Measurements from ENCODE around the gene LCE3A.
"Not testable (repeated sequence)": the region's sequence is repeated elsewhere in the genome, so short reads cannot be mapped to it uniquely, and the experiment has no call there.

LCE3A gene

GRCh38 chr1:152622803-152623202 is at the start of gene LCE3A:
TSS of gene LCE3A (minus strand) at chr1:152623103. CDS start at chr1:152623103, 0 bp downstream.
- no peak for DNase-seq

GRCh38 chr1:152667648-152668047 is 44.7 kb upstream of the LCE3A start:
- DNase-seq = no peak

GRCh38 chr1:152666171-152666570 is 43.3 kb upstream of the LCE3A start:
- DNase-seq = not testable (repeated sequence)

GRCh38 chr1:152663098-152663497 is 40.2 kb upstream of the LCE3A start, which contains the start of gene LCE2D:
TSS of gene LCE2D (plus strand) at chr1:152663380. CDS start at chr1:152664106, 726 bp downstream.
- no peak for DNase-seq

- no peak for DNase-seq
These were observed 35.7 kb upstream of the LCE3A start for GRCh38 chr1:152658649-152659048.

- DNase-seq = no peak
These were observed 34.8 kb upstream of the LCE3A start for GRCh38 chr1:152657677-152658076.

GRCh38 chr1:152656459-152656858 is 33.6 kb upstream of the LCE3A start:
- no peak for DNase-seq

- peak; percentile 18 for DNase-seq
These were observed 31.2 kb upstream of the LCE3A start for GRCh38 chr1:152654110-152654509.

- DNase-seq = no peak
These were observed 23.8 kb upstream of the LCE3A start for GRCh38 chr1:152646656-152647055.

GRCh38 chr1:152645146-152645545 is 22.2 kb upstream of the LCE3A start:
- DNase-seq = no peak

GRCh38 chr1:152643945-152644344 is 21.0 kb upstream of the LCE3A start:
- DNase-seq = no peak

GRCh38 chr1:152640351-152640750 is 17.4 kb upstream of the LCE3A start:
- no peak for DNase-seq

GRCh38 chr1:152630596-152630995 is 7.7 kb upstream of the LCE3A start:
- no peak for DNase-seq

GRCh38 chr1:152626744-152627143 is 3.8 kb upstream of the LCE3A start:
- no peak for DNase-seq

- no peak for DNase-seq
These were observed 421 bp upstream of the LCE3A start for GRCh38 chr1:152623203-152623844.

GRCh38 chr1:152621993-152622392 is 910 bp downstream of the LCE3A start:
- no peak for DNase-seq

- no peak for DNase-seq
These were observed 9.4 kb downstream of the LCE3A start, which contains the start of gene LCE3B for GRCh38 chr1:152613511-152613910. TSS of gene LCE3B (plus strand) at chr1:152613811. CDS start at chr1:152613811, 0 bp downstream.

- DNase-seq = no peak
These were observed 23.0 kb downstream of the LCE3A start, which contains the start of gene LCE3C for GRCh38 chr1:152599934-152600333. TSS of gene LCE3C (plus strand) at chr1:152600234. CDS start at chr1:152600732, 498 bp downstream.

GRCh38 chr1:152596986-152597385 is 25.9 kb downstream of the LCE3A start:
- no peak for DNase-seq

- no peak for DNase-seq
These were observed 37.3 kb downstream of the LCE3A start for GRCh38 chr1:152585586-152585985.

- no peak for DNase-seq
These were observed 40.3 kb downstream of the LCE3A start for GRCh38 chr1:152582647-152583046.

- DNase-seq = no peak
These were observed 42.5 kb downstream of the LCE3A start, which contains the start of gene LCE3D for GRCh38 chr1:152580433-152580832. TSS of gene LCE3D (minus strand) at chr1:152580516. CDS start at chr1:152579936, 580 bp downstream.

GRCh38 chr1:152579526-152579925 is 43.4 kb downstream of the LCE3A start:
- DNase-seq = not testable (repeated sequence)

- DNase-seq = no peak
These were observed 45.7 kb downstream of the LCE3A start for GRCh38 chr1:152577168-152577567.

Measured in activated T-cell treated with anti-CD3 and anti-CD28 coated beads for 4 hours (primary cell).